ENCODE measurements around the gene KIF5A.
"Not testable (repeated sequence)": the region's sequence is repeated elsewhere in the genome, so short reads cannot be mapped to it uniquely, and the experiment has no call there.

Gene KIF5A

GRCh38 chr12:57558864-57559263 lies 9.0 kb downstream of the KIF5A start:
- DNase-seq: no peak

- DNase-seq: no peak
These were observed 10.7 kb downstream of the KIF5A start for GRCh38 chr12:57560516-57560915.

- not testable (repeated sequence) for DNase-seq
These were observed 11.3 kb downstream of the KIF5A start for GRCh38 chr12:57561117-57561516.

- DNase-seq: no peak
These were observed 13.5 kb downstream of the KIF5A start for GRCh38 chr12:57563358-57563757.

GRCh38 chr12:57564178-57564740 lies 14.4 kb downstream of the KIF5A start:
- DNase-seq: no peak

- no peak for DNase-seq
These were observed 19.0 kb downstream of the KIF5A start for GRCh38 chr12:57568838-57569237.

- DNase-seq: no peak
These were observed 20.0 kb downstream of the KIF5A start for GRCh38 chr12:57569858-57570257.

GRCh38 chr12:57570438-57570837 lies 20.6 kb downstream of the KIF5A start:
- not testable (repeated sequence) for DNase-seq

GRCh38 chr12:57571926-57572762 lies 22.3 kb downstream of the KIF5A start:
- no peak for DNase-seq

- DNase-seq: no peak
These were observed 25.0 kb downstream of the KIF5A start for GRCh38 chr12:57574795-57575194.

GRCh38 chr12:57575771-57576612 lies 26.1 kb downstream of the KIF5A start:
- DNase-seq: no peak

GRCh38 chr12:57576613-57577160 lies 26.8 kb downstream of the KIF5A start:
- no peak for DNase-seq

GRCh38 chr12:57577981-57578758 lies 28.3 kb downstream of the KIF5A start:
- DNase-seq: no peak

GRCh38 chr12:57579011-57579410 lies 29.2 kb downstream of the KIF5A start:
- no peak for DNase-seq

GRCh38 chr12:57579677-57580465 lies 30.0 kb downstream of the KIF5A start:
- no peak for DNase-seq

- DNase-seq: no peak
These were observed 30.6 kb downstream of the KIF5A start for GRCh38 chr12:57580466-57580795.

- no peak for DNase-seq
These were observed 32.0 kb downstream of the KIF5A start for GRCh38 chr12:57581802-57582201.

- no peak for DNase-seq
These were observed 32.6 kb downstream of the KIF5A start for GRCh38 chr12:57582440-57582839.

GRCh38 chr12:57583008-57583831 lies 33.4 kb downstream of the KIF5A start:
- peak; percentile 63 for DNase-seq

GRCh38 chr12:57584050-57584449 lies 34.2 kb downstream of the KIF5A start:
- DNase-seq: no peak

GRCh38 chr12:57584690-57585089 lies 34.8 kb downstream of the KIF5A start:
- DNase-seq: no peak

Data from NCI-H1092 (cell line).